Activated T-cell treated with anti-CD3 and anti-CD28 coated beads, Interleukin-2, amount 50 U/mL, for 48 hours (primary cell): ENCODE results near the gene CHAF1A.
A peak's percentile ranks its signal among the peaks of the same experiment; 100 is the strongest.

Experiments used
- DNase-seq, 2 experiments: peaks; one replicate each; pipeline ENCODE4 v3.0.0-alpha.2; 2020

Gene CHAF1A

GRCh38 chr19:4442819-4443146, 40.3 kb downstream of the CHAF1A start:
- no peak for DNase-seq

GRCh38 chr19:4443188-4443587, 40.7 kb downstream of the CHAF1A start:
- DNase-seq = no peak

- no peak for DNase-seq
Observed at GRCh38 chr19:4443966-4444764, 41.7 kb downstream of the CHAF1A start.

- DNase-seq = no peak
Observed at GRCh38 chr19:4444765-4445741, 42.6 kb downstream of the CHAF1A start.

- DNase-seq = no peak
Observed at GRCh38 chr19:4445963-4446703, 43.7 kb downstream of the CHAF1A start.

- no peak for DNase-seq
Observed at GRCh38 chr19:4446704-4447200, 44.3 kb downstream of the CHAF1A start.

- no peak for DNase-seq
Observed at GRCh38 chr19:4447327-4448146, 45.1 kb downstream of the CHAF1A start.

GRCh38 chr19:4448147-4448985, 45.9 kb downstream of the CHAF1A start:
- no peak for DNase-seq

GRCh38 chr19:4449022-4449638, 46.7 kb downstream of the CHAF1A start:
- DNase-seq = no peak

GRCh38 chr19:4449639-4450028, 47.2 kb downstream of the CHAF1A start:
- no peak for DNase-seq

GRCh38 chr19:4452230-4452990, 50.0 kb downstream of the CHAF1A start:
- DNase-seq = no peak

- DNase-seq = no peak
Observed at GRCh38 chr19:4453232-4454179, 51.1 kb downstream of the CHAF1A start.

- no peak for DNase-seq
Observed at GRCh38 chr19:4454747-4455718, 52.6 kb downstream of the CHAF1A start.

- DNase-seq = no peak
Observed at GRCh38 chr19:4455719-4456475, 53.5 kb downstream of the CHAF1A start.

GRCh38 chr19:4456476-4456842, 54.0 kb downstream of the CHAF1A start:
- peak; percentile 27 to 37 for DNase-seq

GRCh38 chr19:4456843-4457653, 54.6 kb downstream of the CHAF1A start:
- peak in 1 of 2 experiments; percentile 52 for DNase-seq
